ENCODE data around the gene FAM20C.
"Not testable (repeated sequence)": the region's sequence is repeated elsewhere in the genome, so short reads cannot be mapped to it uniquely, and the experiment has no call there.

FAM20C gene

GRCh38 chr7:170551-171363 lies 21.6 kb upstream of the FAM20C start:
- no peak for DNase-seq (ENCODE audit: low read depth, low spot score)
- H3K4me3 ChIP-seq (ENCODE audit: low read length) = no peak overlapping the region

- DNase-seq (ENCODE audit: low read depth, low spot score) = no peak
- no peak overlapping the region for H3K4me3 ChIP-seq (ENCODE audit: low read length)
These were observed 20.9 kb upstream of the FAM20C start for GRCh38 chr7:171364-171904.

GRCh38 chr7:171912-172515 lies 20.4 kb upstream of the FAM20C start:
- no peak overlapping the region for H3K4me3 ChIP-seq (ENCODE audit: low read length)
- DNase-seq (ENCODE audit: low read depth, low spot score) = no peak

GRCh38 chr7:173209-173918 lies 19.0 kb upstream of the FAM20C start:
- no peak overlapping the region for H3K4me3 ChIP-seq (ENCODE audit: low read length)
- no peak for DNase-seq (ENCODE audit: low read depth, low spot score)

GRCh38 chr7:174716-175115 lies 17.7 kb upstream of the FAM20C start:
- no peak for DNase-seq (ENCODE audit: low read depth, low spot score)
- no peak overlapping the region for H3K4me3 ChIP-seq (ENCODE audit: low read length)

- H3K4me3 ChIP-seq (ENCODE audit: low read length) = no peak overlapping the region
- no peak for DNase-seq (ENCODE audit: low read depth, low spot score)
These were observed 16.4 kb upstream of the FAM20C start for GRCh38 chr7:175955-176354.

- DNase-seq (ENCODE audit: low read depth, low spot score) = no peak
- H3K4me3 ChIP-seq (ENCODE audit: low read length) = no peak overlapping the region
These were observed 16.0 kb upstream of the FAM20C start for GRCh38 chr7:176381-176780.

- DNase-seq (ENCODE audit: low read depth, low spot score) = no peak
These were observed 15.4 kb upstream of the FAM20C start for GRCh38 chr7:176786-177459.

GRCh38 chr7:178444-178843 lies 13.9 kb upstream of the FAM20C start:
- no peak for DNase-seq (ENCODE audit: low read depth, low spot score)
- H3K4me3 ChIP-seq (ENCODE audit: low read length) = no peak overlapping the region

More at GRCh38 chr7:176786-177459, 15.4 kb upstream of the FAM20C start:
- no peak overlapping the region for H3K4me3 ChIP-seq (ENCODE audit: low read length)

GRCh38 chr7:179209-179681 lies 13.1 kb upstream of the FAM20C start:
- no peak overlapping the region for H3K4me3 ChIP-seq (ENCODE audit: low read length)
- DNase-seq (ENCODE audit: low read depth, low spot score) = no peak

- DNase-seq (ENCODE audit: low read depth, low spot score) = no peak
- no peak overlapping the region for H3K4me3 ChIP-seq (ENCODE audit: low read length)
These were observed 12.2 kb upstream of the FAM20C start for GRCh38 chr7:179948-180694.

- no peak for DNase-seq (ENCODE audit: low read depth, low spot score)
- no peak overlapping the region for H3K4me3 ChIP-seq (ENCODE audit: low read length)
These were observed 10.6 kb upstream of the FAM20C start for GRCh38 chr7:181738-182137.

GRCh38 chr7:182502-182901 lies 9.9 kb upstream of the FAM20C start:
- H3K4me3 ChIP-seq (ENCODE audit: low read length); DNase-seq (ENCODE audit: low read depth, low spot score): not testable (repeated sequence)

- no peak for DNase-seq (ENCODE audit: low read depth, low spot score)
- H3K4me3 ChIP-seq (ENCODE audit: low read length) = no peak overlapping the region
These were observed 8.7 kb upstream of the FAM20C start for GRCh38 chr7:183496-184292.

GRCh38 chr7:184294-185264 lies 7.8 kb upstream of the FAM20C start:
- no peak overlapping the region for H3K4me3 ChIP-seq (ENCODE audit: low read length)
- DNase-seq (ENCODE audit: low read depth, low spot score) = no peak

GRCh38 chr7:186516-187113 lies 5.8 kb upstream of the FAM20C start:
- no peak overlapping the region for H3K4me3 ChIP-seq (ENCODE audit: low read length)
- no peak for DNase-seq (ENCODE audit: low read depth, low spot score)

Measured in Jurkat, Clone E6-1 (cell line).